ENCODE results near the gene CHIC2.

CHIC2 gene

GRCh38 chr4:54092405-54093323, 28.3 kb upstream of the CHIC2 start:
- DNase-seq: no peak

- peak; percentile 50 for DNase-seq
These were observed 27.4 kb upstream of the CHIC2 start for GRCh38 chr4:54091637-54092404.

DNA sequence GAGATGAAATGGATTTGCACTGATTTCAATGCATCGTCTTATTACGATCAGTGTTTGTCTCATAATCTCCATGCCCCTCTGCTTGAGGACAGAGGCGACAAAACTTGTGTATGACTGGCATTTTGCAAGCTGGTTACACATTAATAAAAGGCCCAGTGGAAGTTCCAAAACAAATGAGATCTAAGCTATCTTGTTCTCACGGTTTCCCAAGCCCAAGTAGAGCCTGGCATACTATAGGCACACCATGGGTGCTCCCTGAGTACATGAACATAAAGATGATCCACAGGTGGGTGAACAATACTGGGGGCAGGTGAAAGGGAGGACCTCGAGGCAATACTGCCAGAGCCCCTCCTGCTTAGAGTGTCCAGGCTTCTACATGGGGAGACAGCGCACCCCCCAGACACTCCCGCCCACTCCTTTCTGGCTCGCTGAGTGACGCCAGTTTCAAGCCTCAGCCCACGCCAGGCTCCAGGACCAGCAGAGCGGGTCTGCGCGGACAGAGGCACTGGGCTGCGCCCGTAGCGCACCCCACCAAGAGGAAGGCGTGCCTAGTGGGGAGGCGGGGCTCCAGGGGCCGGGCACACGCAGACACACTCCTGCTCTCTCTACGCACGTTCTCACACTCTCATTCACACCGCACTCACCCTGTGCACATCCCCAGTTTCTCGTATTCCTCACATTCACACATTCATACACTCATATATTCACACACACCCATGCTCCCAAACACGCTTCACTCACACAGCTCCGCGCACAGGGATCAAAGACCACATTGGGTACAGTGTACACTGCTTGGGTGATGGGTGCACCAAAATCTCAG, 26.6 kb upstream of the CHIC2 start:
- peak; percentile 26 for DNase-seq

GRCh38 chr4:54090404-54090803, 26.0 kb upstream of the CHIC2 start:
- no peak for DNase-seq

DNA sequence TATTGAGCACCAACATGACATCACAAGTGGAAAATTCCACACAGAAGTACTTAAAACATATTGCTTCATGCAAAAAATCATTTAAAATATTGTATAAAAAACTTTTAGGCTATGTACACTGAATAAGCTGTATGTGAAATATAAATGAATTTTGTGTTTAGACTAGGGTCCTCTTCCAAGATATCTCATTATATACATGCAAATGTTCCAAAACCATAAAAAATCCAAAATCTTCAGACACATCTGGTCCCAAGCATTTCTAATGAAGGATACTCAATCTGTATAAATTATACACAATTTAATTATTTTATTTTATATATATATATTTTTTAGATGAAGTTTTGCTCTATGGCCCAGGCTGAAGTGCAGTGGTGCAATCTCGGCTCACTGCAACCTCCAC, 25.5 kb upstream of the CHIC2 start:
- no peak for DNase-seq

DNA sequence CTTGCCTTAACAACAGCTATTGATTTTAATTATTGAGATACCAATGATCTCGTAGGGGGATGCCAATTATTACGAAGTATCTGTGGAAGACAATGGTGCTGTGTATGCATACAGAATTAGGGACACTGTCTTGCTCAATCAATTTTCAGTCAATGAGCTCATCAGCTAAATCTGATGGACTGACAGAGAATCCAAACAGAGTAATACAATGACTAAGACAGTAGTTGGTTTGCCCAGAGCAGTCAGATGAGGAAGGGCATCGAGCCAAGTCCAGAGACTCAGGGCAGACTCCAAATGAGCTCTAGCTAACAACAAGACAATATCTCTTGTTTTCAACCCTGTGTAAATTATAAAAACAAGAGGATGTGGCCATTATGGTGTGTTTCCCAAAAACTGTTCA, 20.9 kb upstream of the CHIC2 start:
- no peak for DNase-seq

GRCh38 chr4:54082168-54082567, 17.8 kb upstream of the CHIC2 start:
- DNase-seq: no peak

- DNase-seq: no peak
These were observed 13.4 kb upstream of the CHIC2 start for GRCh38 chr4:54077812-54078211.

DNA sequence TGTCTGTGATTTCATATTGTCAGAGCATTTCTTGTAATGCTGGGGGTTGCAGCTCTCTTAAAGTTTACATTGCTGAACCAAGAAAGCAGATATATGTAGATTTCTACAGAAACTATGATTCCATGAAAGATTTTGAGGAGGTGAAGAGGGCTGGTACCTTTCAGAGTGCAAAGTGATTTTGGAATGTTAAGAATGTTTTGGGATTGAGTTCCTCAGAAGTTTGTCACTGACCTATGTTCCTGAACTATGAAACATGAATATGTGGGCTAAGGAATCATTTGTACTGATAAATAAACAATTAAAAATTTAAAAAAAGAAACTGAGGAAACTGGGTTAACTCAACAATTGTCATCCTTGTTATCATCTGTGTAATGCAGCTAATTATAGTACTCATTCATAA, 12.3 kb upstream of the CHIC2 start:
- no peak for DNase-seq

DNA sequence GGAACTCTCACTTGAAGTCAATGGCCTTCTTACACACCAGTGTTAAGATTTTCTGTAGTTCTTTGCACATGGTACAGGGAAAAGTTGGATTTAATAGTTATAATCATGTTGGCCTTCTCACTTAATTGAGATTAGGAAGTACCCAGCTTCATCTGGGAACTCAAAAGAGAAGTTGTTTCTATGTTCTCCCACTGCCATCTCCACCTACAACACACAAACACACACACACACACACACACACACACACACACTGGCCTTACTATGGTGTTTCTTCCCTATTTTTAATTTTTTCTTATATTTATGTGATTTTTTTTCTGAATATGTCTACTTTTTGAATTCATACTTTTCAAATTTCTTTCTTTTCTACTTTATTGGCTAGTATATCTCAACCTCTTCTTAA, 10.0 kb upstream of the CHIC2 start:
- no peak for DNase-seq

- no peak for DNase-seq
These were observed 9.0 kb upstream of the CHIC2 start for GRCh38 chr4:54073271-54073880.

GRCh38 chr4:54067166-54067565, 2.8 kb upstream of the CHIC2 start:
- DNase-seq: no peak

DNA sequence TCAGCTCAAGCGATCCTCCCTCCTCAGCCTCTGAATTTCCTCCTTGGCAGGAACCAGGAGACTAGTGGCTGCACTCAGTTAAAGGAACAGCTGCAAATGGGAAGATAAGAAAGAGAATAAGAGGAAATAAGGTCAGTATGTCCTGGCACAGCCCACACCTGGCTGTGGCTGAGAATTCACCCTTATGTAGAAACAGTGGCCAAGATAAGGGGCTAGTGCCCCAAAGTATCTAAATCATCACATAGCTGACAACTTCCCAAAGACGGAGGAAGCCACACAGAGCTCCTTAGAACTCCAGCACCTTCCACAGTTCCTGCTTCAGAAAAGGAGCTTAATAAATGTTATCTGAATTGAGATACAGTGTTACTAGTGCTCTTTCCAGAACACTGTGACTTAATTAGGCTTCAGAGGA, 2.3 kb upstream of the CHIC2 start:
- no peak for DNase-seq

- no peak for DNase-seq
These were observed 1.6 kb upstream of the CHIC2 start for GRCh38 chr4:54066088-54066415.

DNA sequence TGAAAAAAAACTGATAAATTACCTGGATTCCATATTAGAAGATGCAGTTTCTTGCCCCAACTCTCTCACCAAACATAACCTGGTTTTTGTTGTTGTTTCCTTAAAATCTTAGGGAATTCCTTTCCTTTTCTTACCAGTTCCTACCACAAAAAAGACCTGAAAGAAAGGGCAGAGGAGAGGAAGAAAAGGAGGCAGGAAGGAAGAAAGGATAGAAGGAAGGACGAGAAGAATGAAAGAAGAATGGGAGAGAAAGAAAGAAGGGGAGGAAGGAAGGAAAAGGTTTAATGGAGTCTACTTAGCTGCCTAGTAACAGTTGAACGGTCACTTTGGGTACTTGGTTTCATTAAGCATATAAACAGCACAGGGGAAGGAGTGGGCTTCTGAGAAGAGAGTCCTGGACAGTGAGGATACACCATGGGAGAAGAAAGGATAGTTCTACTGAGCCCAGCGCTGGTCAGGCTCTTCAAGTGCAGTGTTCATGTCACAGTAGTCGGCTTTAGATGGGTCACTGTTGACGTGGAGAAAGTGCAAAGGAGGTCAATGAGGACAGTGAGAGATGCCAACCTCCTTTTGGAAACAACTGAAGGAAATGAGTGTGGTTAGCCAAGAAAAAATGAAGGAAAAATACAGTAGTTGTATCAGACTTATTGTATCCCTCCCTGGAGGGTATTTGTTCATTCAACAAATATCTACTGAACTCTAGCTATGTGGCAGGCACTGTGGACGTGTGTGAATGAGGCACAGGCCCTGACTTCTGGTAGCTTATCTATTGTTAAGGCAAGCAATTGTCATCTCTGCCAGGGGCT, 1.1 kb upstream of the CHIC2 start:
- DNase-seq: no peak

GRCh38 chr4:54063737-54064316, 578 bp downstream of the CHIC2 start:
- DNase-seq: no peak

DNA sequence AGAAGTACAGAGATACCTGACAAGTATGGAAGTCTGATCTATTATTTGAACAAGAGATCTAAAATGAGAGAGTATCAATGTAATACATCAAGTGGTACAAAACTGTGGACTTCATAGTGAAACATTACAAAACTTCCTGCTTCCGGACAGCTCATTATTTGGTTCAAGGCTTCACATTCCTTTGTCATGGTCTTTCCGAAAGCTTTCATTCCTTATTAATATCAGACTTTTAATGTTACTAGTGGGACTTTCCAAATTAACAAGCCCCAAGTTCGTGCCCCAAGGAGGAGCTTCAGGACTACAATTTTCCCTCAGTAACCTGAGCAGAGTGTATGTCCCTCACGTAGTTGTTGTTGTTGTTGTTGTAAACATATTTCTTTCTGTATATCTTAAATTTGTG, 1.2 kb downstream of the CHIC2 start:
- no peak for DNase-seq

DNA sequence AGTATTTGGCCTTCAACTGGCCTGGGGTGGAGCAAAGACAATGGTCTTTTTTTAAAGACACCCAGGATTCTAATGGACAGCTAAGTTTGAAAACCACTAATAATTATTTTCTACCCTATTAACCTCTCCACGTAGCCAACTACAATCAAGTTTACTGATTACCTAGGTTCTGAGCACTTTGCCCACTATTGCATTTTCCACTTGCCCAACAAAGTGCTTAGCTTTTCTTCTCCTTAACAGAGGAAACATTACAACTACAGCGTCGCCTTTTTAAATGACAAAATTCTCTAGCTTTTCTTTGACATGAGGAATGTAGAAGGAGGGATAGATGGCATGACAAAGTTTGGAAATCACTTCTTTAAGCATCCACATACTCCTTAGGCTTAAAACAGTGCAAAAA, 2.0 kb downstream of the CHIC2 start:
- DNase-seq: no peak

DNA sequence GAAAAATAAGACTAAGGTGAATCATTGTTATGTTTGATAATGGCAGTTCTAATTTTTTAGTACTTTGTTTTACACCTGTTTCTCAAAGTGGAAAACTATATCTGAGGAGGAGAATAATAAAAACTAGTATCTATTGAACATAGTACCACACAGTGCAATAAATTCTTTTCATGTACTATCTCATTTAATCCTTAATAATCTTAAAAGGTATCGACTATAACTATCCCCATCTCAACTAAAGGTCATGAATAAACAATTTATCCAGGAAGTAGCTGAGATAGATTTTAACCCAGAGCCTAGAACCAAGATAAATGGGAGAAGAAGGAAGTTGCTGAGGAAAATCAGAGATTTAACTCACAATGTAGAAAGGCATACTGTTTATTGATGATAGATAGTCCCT, 2.5 kb downstream of the CHIC2 start:
- no peak for DNase-seq

- no peak for DNase-seq
These were observed 3.3 kb downstream of the CHIC2 start for GRCh38 chr4:54061067-54061466.

DNA sequence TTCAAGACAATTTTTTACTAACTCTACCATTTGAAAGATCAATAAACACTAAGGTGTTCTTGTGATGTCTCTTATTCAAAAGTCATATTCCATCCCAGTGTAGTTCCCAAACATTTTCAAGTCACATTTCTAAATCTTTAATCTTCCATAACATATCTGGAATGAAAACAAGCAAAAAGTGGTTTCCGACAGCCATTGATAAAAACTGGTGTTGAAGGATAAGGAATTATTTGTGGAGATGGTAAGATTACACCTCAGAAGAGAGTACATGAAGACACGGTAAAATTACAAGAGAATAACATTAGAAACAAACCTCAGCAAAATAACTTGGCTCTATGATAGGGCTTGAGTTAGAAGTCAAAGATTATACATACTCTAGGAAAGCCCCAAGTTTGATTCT, 4.3 kb downstream of the CHIC2 start:
- DNase-seq: no peak

GRCh38 chr4:54058171-54058570, 6.2 kb downstream of the CHIC2 start:
- DNase-seq: no peak

Data from NCI-H748 treated with DMSO at 0.1 percent for 48 hours (cell line).